Hypothalamus (tissue), 51 donors: ENCODE results near the gene HDAC4.

Experiments
- DNase-seq, 51 donors: peaks; one replicate each; lab custom pipeline; 2025; lab: John Stamatoyannopoulos, UW

The HDAC4 gene

DNA sequence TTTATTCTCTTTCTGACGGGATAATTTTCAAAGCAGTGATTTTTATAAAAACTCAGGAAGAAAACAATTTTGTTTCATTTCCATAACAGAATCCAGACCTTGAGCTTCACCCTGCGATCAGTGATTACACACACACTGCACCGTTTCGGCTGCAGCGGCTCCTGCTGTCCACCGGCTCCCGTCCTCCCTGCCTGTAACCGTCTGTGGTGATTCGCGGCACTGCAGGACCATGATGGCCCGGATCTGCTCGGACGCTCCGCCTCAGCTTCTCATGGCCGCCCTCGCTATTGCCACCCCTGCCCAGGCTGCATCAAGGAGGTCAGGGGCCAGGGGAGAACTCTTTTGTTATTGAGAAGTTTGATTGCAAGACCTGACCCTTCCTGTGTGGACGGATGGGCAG is 306.9 kb downstream of the HDAC4 start:
- no peak for DNase-seq

DNA sequence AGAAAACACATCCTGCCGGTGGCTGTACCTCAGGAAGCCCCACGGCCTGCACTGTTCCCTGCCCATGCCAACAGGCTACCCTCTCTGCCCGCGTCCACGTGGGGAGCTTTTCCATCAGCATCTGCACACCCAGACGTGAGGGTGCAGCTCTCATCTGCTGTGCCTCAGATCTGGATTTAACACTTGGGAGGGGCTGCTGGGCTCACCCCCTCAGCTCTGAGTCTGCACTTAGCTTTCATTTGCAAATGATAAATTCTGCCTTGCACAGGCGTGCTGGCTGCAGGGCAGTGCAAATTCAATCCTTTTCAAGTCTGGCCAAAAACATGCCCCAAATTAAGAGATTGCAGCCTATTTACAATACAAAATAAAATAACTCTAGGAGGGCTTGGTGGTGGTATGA is 307.3 kb downstream of the HDAC4 start:
- DNase-seq: no peak

DNA sequence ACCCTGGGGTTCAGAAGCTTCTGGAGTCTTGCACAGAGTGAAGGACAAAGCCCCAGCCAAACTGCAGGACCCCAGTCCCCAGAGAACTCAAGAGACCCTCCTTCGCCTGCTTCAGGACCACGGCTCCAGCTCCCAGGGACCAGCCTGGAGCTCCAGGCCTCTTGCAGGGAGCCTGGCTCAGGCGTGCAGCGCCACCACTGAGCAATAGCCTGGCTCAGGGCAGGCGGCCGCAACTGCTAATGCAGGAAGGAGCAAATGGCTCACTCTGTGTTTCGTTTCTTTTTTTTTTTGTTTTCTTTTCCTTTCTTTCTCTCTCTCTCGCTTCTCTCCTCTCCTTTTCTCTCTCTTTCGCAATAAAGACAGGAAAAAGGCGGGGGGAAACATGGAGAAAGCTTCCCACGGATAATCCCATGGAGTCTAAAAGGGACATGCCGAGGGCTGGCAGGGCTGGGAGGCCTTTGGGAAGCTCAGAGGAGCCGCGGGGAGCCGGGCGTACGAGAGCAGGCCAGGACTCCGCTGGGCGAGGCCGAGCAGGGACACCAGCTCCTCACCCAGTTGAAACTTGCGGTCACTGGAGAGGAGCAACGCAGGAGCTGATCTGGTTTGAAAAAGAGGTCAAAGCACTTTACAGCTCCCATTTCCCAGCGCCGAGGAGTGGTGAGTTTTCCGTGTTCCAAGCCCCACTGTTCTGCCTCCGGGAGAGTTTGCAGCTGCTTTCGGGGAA is 308.1 kb downstream of the HDAC4 start:
- DNase-seq: no peak

DNA sequence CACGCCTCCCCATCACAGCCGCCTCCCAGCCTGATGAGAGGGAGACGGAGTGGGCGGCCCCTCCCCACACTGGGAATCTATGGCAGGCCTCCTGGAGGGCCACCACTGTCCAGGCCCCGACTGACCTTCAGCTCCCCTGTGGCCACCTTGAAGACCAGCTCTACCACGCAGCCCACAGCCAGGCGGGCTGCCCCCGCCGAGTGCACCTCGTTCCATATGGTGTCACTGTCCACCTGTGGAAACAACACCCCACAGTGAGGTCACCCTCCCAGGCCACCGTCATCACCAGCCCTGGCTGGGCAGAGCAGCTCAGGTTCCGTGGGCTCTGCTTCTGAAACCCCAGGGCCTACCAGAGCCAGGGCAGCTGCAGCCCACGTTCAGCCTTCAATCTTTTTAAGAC is 310.9 kb downstream of the HDAC4 start:
- no peak for DNase-seq

DNA sequence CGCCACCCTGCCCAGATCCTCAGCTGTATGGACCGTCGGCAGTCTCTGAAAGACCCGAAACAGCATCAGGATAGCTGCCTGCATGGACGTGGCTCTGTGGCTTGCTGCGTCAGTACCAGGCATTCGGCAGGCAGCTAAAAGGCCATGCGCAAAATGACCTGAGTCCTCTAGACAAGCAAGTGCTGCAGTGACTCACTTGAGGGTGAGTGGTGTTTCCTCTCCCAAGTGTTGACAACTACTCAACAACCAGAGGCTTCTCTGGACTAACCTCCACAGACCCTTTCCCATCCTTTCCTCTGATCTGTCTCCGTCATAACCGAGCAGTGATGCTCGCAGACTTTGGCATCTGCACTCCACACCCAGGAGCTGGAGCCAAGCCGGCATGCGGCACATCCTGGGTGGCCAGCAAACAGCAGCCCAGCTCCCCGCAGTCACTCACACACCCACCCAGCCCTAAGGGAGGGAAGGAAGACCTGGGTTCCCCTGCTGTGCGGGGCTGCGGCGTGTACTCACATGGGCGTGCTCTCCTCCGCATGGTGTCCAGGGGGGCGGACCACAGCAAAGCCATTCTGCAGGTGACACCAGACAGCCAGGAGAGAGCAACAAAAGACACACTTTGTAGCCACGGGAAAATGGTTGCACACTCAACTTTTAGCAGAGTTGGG is 313.6 kb downstream of the HDAC4 start:
- no peak for DNase-seq

DNA sequence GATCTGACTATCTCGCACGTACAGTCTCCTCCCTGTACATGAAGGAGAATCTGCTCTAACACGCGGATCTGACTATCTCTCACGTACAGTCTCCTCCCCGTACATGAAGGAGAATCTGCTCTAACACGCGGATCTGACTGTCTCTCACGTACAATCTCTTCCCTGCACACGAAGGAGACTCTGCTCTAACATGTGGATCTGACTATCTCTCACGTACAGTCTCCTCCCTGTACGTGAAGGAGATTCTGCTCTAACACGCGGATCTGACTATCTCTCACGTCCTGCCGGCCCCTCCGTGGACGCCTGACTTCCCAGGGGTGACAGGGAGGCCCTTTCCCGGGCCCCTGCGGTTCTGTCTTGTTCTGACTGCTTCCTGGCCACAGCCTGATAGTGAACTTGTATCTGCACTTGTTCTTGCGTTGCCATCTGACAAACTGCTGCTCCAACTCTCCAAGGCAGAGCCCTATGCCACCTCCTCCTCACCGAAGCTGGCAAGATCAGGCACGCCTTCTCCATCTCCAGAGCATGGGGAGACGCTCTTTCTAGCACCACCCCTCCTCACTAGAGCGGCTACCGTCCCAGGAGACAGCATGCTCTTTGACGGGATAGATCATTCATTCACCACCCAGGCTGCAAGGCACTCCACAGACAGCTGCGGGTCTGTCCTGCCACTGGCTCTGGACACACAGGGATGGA is 314.3 kb downstream of the HDAC4 start:
- peak in 2 of 51 donors; percentile 15 to 18 for DNase-seq

DNA sequence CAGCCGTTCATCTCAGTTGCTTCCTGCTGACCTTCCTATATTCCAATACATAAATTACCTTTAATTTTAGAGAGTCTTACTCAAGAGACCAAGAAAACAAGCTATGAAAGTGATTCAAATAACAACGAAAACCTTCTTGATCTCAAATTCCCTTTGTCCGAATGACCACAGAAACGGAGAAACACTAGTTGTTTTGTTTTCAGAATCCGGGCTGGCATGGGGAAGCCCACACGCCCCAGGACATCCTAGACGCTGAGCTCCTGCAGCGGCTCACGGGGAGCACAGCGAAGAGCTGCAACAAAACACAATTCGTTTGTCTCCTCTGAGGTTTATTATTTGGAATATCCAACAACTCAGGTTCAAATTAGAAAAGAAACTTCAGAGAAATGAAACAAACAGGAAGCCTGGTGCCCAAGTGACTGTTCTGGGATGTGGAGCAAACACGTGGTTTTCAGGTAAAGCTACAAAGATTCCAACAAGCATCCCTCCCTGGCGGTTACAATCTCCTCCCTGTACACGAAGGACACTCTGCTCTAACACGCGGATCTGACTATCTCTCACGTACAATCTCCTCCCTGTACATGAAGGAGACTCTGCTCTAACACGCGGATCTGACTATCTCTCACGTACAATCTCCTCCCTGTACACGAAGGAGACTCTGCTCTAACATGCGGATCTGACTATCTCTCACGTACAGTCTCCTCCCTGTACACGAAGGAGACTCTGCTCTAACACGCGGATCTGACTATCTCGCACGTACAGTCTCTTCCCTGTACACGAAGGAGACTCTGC is 315.4 kb downstream of the HDAC4 start:
- peak in 8 of 51 donors; percentile 22 to 41 (median 32) for DNase-seq

DNA sequence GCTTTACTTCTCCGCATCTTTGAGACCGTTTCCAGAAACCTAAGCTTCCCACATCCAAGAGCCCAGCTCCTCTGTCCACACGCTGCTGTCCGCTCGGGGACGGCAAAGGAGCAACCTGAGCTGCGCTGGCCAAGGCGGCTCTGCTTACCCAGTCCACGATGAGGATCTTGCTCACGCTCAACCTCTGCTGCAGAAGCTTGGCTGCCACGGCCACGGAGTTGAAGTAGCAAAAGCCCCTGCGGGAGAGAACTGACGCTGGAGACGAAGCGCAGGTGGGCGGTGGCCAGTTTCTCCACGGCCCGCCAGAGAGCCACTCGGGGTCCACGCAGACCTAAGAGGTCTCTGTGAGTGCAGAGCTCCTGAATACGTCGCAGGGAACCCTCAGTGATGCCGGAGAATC is 316.8 kb downstream of the HDAC4 start:
- DNase-seq: no peak

DNA sequence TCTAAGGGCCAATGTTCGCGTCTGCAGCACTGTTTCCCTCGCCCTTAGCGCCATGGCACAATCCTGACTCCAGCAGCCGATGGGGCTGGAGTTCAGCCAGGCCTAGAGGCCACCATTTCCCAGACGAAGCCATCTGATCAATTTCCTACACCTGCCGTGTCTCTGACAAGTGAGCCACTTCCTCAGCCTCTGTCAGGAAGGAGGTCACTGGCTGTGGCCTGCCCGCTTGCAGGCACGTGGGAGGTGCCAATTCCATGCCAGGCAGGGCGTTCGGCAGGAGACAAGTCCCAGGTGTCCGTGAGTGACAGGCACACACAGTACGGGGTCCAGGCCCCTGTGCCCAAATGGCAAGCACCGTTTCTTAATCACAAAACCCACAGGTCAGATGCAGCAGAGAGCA is 318.4 kb downstream of the HDAC4 start:
- no peak for DNase-seq

DNA sequence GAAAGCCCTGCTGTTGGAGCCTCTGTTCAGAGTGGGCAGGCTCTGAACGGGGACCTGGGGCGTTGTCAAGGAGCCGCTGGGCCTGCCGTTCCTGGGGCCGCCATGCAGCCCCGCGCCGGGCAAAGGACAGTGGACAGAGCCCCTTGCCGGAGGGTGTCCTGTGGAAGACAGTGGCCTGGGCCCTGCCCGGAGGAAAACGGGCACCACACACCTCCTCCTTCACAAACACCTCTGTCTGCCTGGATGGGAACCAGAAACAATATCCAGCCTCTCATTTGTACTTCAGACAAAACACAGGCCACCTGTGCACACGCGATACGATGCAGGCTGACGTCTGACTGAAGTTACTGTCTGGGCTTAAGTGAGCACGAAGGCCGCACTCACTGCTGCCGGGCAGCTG is 319.2 kb downstream of the HDAC4 start:
- no peak for DNase-seq

DNA sequence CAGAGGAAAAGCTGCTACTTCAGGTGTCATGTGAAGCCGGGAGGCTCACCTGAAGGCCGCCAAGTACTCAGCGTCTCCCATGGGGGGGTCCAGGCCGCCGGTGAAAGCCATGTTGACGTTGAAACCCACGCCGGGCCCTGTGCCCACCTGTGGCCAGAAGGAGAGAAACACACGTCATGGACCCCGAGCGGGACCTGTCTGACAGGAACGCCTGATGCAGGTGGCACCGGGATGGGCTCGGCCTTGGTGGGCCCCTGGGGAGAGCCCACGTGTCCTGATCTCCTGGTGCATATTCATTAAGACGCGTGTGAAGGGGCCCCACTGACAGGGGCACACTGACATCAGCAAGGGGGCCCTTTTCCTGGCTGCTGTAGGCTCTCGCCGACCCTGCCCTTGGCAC is 319.8 kb downstream of the HDAC4 start:
- DNase-seq: no peak

DNA sequence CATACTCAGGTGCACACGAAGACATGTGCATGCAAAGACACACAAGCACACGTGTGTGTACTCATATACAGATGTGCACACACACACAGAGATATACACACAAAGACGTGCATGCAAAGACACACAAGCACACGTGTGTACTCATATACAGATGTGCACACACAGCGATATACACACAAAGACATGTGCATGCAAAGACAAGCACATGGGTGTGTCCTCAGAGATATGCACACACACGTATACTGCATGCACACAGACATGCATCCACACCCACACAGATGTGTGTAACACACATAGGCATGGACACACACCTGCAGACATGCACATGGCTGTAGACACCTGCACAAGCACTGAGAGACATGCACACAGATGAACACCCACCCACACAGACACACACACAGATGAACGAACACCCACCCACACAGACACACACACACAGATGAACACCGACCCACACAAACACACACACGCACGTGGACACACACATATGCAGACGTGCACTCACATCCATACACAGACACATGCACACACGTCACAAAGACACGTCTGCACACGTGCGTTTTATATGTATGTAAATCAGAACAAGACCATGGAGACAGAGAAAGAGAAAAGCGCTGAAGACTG is 321.0 kb downstream of the HDAC4 start:
- no peak for DNase-seq

DNA sequence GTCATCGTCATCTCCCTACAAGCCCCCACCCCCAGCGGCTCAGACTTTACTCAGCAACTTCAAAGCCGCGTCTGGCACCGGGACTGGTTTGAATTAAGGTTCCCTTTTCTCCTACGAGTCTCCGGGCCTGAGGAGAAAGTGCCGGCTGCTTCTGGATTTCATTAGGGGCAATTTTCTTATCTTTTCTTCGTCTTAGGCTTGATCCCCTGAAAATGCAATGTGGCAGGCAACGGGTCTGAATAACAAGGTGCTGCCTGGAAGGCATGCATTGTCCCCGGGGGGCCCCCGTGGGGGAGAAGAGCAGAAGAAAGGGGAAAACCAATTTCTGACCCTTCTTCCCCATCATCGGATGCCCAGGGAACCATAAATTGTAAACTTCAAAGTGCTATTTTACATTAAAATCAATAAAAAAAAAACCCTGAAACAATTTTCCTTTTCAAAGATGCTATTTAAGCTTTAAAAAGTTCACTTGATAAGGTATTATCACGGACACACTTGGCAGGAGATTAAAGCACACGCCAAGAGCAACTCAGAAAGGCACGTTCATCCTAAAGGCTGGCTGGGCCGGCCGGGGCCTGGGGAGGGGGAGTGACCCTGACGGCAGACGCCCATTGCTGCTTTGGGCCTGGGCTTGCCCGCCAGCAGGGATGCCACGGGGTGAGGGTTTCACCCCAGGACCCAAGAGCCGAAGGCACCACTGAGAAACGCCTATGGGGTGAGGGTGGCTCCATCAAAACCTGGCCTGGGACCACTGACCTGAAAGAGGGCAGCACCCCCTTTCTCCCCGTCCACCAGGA is 322.5 kb downstream of the HDAC4 start:
- no peak for DNase-seq

DNA sequence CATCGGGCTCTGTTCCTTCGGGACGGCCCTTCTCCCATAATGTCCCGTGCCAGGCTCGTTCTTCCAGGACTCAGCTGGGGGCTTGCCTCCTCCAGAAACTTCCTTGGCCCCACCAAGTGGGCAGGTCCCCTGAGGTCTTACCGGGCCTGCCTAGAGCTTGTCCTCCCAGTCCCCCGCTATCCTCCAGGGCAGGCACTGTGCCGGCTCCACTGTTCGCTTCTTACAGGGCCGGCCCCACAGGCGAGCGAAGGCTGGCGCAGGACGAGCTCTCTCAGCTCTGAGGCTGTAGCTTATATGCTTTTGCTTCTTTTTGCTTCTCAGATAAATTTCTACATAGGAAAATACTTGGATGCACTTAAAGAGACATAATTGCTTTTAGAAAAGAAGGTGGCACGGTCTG is 323.6 kb downstream of the HDAC4 start:
- no peak for DNase-seq

DNA sequence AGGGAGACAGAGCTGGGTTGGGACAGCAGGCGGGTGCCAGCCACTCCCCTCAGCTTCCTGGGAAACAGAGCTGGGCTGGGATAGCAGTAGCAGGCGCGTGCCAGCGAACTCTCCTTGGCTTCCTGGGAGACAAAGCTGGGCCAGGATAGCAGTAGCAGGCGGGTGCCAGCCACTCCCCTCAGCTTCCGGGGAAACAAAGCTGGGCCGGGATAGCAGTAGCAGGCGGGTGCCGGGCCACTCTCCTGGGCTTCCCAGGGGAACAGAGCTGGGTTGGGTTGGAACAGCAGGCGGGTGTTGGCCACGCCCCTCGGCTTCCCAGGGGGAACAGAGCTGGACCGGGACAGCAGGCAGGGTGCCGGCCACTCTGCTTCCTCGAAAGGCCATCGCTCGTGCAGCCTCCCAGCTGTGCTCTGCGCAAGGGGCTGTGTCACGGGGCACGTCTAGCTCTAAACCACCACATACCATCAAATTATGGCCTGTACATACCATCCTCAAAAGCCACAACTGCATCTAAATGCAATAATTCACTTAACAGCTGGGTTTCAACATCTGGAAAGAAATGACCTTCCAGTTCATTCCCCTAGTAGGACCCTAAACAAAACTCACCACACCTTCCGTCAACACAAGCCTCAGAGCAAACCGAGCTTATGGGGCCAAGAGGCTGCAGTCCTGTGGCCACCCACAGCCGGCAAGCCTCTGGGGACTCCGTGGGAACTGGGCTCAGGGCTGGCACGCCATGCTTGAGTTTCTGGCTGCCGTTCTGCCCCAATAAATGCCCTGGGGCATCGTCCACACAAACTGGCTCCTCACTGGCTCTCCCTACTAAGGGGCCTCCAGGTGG is 324.7 kb downstream of the HDAC4 start:
- peak in 16 of 51 donors; percentile 16 to 57 (median 42) for DNase-seq

DNA sequence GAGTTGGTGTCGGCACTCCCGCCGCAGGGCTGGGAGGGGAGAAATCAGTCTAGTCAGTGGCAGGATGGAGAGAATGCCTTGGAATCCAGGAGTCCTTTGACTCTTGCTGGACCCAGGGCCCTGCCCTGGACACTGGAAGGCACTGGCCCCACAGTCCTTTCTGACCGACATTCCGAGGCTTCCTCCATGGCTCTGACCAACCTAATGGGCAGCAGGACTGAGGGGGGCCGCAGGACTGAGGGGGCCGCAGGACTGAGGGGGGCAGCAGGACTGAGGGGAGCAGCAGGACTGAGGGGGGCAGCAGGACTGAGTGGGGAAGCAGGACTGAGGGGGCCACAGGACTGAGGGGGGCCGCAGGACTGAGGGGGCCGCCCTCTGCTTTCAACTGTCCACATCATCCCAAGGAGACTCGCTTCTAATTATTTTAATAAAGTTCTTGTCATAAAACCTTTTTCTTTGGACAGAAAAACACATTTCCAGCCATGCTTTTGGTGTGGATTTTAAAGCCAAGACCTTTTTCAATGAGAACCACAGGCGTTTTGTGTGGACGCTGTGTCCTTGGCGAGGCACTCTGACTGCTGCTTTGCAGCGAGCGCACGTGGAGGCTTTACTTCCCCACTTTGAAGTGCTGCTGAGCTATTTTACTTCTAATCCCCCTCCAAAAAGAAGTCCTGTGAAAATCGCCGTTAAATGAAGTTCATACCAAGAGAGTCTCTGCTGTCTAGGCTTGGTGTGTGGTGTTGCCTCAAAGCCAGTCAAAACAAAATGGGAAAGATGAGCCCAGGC is 326.9 kb downstream of the HDAC4 start:
- peak in 2 of 51 donors; percentile 11 to 28 for DNase-seq

- DNase-seq: no peak
These were observed 327.6 kb downstream of the HDAC4 start for GRCh38 chr2:239073270-239073669.

- no peak for DNase-seq
These were observed 328.0 kb downstream of the HDAC4 start for GRCh38 chr2:239072786-239073185.
